Neutrophil (primary cell): ENCODE data around the gene INPP5A.

Experiments
- H3K27ac ChIP-seq: fragments of 200-600 bp; sonication (generic); 2 replicates; pipeline ENCODE4 v1.5.1; 2016; ENCODE audit warnings: mild to moderate bottlenecking, moderate library complexity
- H3K27me3 ChIP-seq: fragments of 200-600 bp; sonication (generic); 2 replicates; pipeline ENCODE4 v1.6.0; 2016; ENCODE audit warnings: mild to moderate bottlenecking
- H3K36me3 ChIP-seq: fragments of 200-600 bp; sonication (generic); 2 replicates; pipeline ENCODE4 v1.5.1; 2017
- H3K4me1 ChIP-seq, 2 experiments: fragments of 200-600 bp in 1 of 2; sonication (generic) in 1 of 2; 1 replicate in 1 of 2; 2 replicates in 1 of 2; pipeline versions ENCODE4 v1.5.1 to v1.6.1; 2013 to 2016; ENCODE audit warnings: low read depth in 1 of 2, low read length in 1 of 2, mild to moderate bottlenecking in 1 of 2, moderate library complexity in 1 of 2; ENCODE audit not compliant: control insufficient read depth in 1 of 2, insufficient read depth in 1 of 2
- H3K4me3 ChIP-seq, 2 experiments: fragments of 200-600 bp in 1 of 2; sonication (generic) in 1 of 2; 1 replicate in 1 of 2; 2 replicates in 1 of 2; pipeline ENCODE4 v1.5.1; 2013 to 2016; ENCODE audit warnings: low read depth in 1 of 2, low read length in 1 of 2, mild to moderate bottlenecking in 1 of 2, moderate library complexity in 1 of 2
- H3K9me3 ChIP-seq: fragments of 200-600 bp; sonication (generic); 2 replicates; pipeline ENCODE4 v1.5.1; 2016
- CTCF ChIP-seq: fragments of 200-600 bp; sonication (generic); IDR thresholded peaks from 2 replicates; pipeline ENCODE4 v1.5.1; 2016; ENCODE audit warnings: antibody characterized with exemption

INPP5A gene

GRCh38 chr10:132752378-132752777 is 214.8 kb downstream of the INPP5A start:
- no peak overlapping the region for H3K4me3 ChIP-seq

GRCh38 chr10:132752961-132753360 is 215.4 kb downstream of the INPP5A start:
- Histone ChIP-seq H3K9me3 (no peaks in the 10 kb centered on the region), H3K27ac (no peak overlapping the region), H3K4me3 (no peak overlapping the region), H3K27me3 (no peaks in the 10 kb centered on the region), H3K36me3 (peaks cover 80% of the 10 kb centered on the region), H3K4me1 (no peaks in the 10 kb centered on the region)
- no peak for TF ChIP-seq CTCF

More at GRCh38 chr10:132752378-132752777, 214.8 kb downstream of the INPP5A start:
- Histone ChIP-seq H3K9me3 (no peaks in the 10 kb centered on the region), H3K27ac (no peak overlapping the region), H3K27me3 (no peaks in the 10 kb centered on the region), H3K4me1 (no peaks in the 10 kb centered on the region), H3K36me3 (peaks cover 74% of the 10 kb centered on the region)
- TF ChIP-seq CTCF = no peak

- no peaks in the 10 kb centered on the region for H3K27me3 ChIP-seq
- no peaks in the 10 kb centered on the region for H3K4me1 ChIP-seq
- H3K4me3 ChIP-seq = no peak overlapping the region
- no peak overlapping the region for H3K27ac ChIP-seq
- no peak for TF ChIP-seq CTCF
- H3K9me3 ChIP-seq = no peaks in the 10 kb centered on the region
- peaks cover 86% of the 10 kb centered on the region for H3K36me3 ChIP-seq
Measured at GRCh38 chr10:132753596-132753995, 216.0 kb downstream of the INPP5A start.

GRCh38 chr10:132754071-132754470 is 216.5 kb downstream of the INPP5A start:
- H3K9me3 ChIP-seq = no peaks in the 10 kb centered on the region
- no peaks in the 10 kb centered on the region for H3K4me1 ChIP-seq
- peaks cover 89% of the 10 kb centered on the region for H3K36me3 ChIP-seq
- H3K27ac ChIP-seq = no peak overlapping the region
- no peak overlapping the region for H3K4me3 ChIP-seq
- no peak for TF ChIP-seq CTCF
- no peaks in the 10 kb centered on the region for H3K27me3 ChIP-seq

- H3K9me3 ChIP-seq = no peaks in the 10 kb centered on the region
- no peak for TF ChIP-seq CTCF
- no peak overlapping the region for H3K4me3 ChIP-seq
- H3K36me3 ChIP-seq = peaks cover 89% of the 10 kb centered on the region
- no peaks in the 10 kb centered on the region for H3K4me1 ChIP-seq
- H3K27ac ChIP-seq = no peak overlapping the region
- no peaks in the 10 kb centered on the region for H3K27me3 ChIP-seq
Measured at GRCh38 chr10:132755166-132755711, 217.7 kb downstream of the INPP5A start.

- Histone ChIP-seq H3K4me3 (no peak overlapping the region), H3K4me1 (no peaks in the 10 kb centered on the region), H3K27ac (no peak overlapping the region), H3K36me3 (peaks cover 88% of the 10 kb centered on the region), H3K27me3 (no peaks in the 10 kb centered on the region), H3K9me3 (no peaks in the 10 kb centered on the region)
- TF ChIP-seq CTCF = no peak
Measured at GRCh38 chr10:132756591-132756990, 219.0 kb downstream of the INPP5A start.
